ENCODE measurements around the gene SHLD3.
"Not testable (repeated sequence)": the region's sequence is repeated elsewhere in the genome, so short reads cannot be mapped to it uniquely, and the experiment has no call there.

Gene SHLD3

GRCh38 chr5:65624571-65625555 is at the start of gene SHLD3, which contains the start of gene TRAPPC13:
Gene SHLD3 (plus strand): TSS chr5:65625027. CDS start chr5:65629588, 4,561 bp downstream.
Gene TRAPPC13 (plus strand): TSS chr5:65625027. CDS start chr5:65625061, 34 bp downstream.
- peak; percentile 86 for DNase-seq

- no peak for DNase-seq
Observed at GRCh38 chr5:65577141-65577540, 47.7 kb upstream of the SHLD3 start.

DNA sequence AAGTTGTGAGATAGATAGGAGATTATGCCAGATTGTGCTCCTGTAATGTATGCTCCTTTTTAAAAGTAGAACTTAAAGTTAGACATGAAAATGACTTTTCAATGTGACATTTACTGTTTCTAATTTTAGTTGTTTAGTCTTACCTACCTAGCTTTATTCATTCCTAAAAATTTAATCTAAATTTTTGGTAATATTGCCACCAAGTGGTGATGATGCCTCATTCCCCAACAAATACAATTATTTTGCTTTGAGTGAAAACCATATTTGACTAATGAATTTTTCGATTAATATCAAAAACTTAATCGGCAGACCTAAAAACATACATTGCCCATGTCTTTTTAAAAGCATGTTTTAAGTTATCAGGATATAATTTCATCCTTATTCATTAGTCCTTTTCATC is 36.1 kb upstream of the SHLD3 start:
- no peak for DNase-seq

GRCh38 chr5:65601761-65602160 is 23.1 kb upstream of the SHLD3 start:
- DNase-seq: not testable (repeated sequence)

GRCh38 chr5:65611524-65611923 is 13.3 kb upstream of the SHLD3 start:
- peak; percentile 77 for DNase-seq

DNA sequence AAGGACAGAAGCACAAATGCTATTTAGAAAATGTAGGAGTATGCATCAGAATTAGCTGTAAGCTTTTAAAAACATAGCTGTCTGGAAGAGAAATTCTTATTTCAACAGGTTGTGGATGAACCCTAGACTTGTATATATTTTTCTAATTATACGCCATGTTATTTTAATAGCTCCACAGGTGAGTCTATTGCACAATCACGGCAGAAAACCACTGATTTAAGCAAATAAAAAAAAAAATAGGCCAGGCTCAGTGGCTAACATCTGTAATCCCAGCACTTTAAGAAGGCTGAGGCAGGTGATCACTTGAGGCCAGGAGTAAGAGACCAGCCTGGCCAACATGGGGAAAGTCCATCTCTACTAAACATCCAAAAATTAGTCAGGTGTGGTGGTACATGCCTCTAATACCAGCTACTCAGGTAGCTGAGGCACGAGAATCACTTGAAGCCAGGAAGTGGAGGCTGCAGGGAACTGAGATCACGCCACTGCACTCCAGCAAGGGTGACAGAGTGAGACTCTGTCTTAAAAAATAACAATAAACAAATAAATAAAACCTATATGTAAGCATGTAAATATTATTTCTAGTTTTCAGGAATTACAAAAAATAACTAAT is 12.4 kb upstream of the SHLD3 start:
- DNase-seq: no peak

DNA sequence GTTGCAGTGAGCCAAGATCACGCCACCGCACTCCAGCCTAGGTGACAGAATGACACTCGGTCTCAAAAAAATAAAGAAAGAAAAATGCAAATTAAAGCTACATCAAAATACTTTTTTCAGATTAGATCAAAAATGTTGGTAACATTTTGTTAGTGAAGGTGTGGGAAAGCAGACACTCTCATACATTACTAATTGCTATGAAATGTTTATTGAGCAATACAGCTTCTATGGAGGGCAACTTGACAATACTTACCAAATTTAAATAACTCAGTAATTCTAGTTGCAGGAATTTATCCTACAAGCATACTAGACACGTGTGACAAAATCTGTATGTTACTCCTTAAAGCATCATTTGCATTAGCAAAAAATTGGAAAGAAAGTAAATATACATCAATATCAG is 4.8 kb upstream of the SHLD3 start:
- no peak for DNase-seq

GRCh38 chr5:65621961-65622360 is 2.9 kb upstream of the SHLD3 start:
- not testable (repeated sequence) for DNase-seq

DNA sequence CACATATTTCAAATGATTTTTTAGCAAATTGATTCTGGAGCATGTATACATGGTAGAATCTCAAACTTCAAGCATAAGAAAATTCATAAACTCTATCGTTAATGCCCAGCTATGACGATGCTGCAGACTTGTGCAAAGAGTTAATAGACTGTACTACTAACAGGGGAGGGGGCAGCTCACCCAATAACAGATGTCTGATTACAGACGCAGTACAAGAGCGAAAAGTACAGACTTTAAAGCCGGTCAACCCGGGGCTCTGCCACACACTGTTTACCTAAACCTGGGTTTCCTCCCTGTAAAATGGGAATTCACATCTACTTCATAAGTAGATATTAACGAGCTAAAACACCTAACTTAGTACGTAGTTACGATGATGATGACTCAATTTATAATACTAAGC is 1.3 kb upstream of the SHLD3 start:
- no peak for DNase-seq

- peak; percentile 78 for DNase-seq
Observed at GRCh38 chr5:65624025-65624570, 729 bp upstream of the SHLD3 start, which contains the start of gene TRIM23. Gene TRIM23 (minus strand): TSS chr5:65624333. CDS start chr5:65624274, 59 bp downstream.

DNA sequence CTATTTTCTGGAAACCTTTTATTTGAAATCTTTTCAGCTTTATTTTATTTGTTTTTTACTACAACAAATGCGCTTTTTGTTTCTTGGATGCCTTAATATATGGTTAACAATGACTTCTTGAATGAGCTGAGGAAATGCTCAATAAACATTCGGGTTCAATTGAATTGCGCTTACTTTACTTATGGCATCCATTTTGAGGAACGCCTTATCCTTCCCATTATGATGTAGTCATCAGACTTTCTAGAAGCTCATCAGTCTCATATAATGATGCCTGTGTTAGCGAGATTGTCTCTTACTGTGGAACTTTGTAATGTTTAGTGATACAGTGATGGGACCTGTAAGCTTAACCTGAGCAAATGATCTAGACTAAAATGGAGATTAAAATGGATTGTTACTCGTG is 916 bp downstream of the SHLD3 start:
- no peak for DNase-seq

DNA sequence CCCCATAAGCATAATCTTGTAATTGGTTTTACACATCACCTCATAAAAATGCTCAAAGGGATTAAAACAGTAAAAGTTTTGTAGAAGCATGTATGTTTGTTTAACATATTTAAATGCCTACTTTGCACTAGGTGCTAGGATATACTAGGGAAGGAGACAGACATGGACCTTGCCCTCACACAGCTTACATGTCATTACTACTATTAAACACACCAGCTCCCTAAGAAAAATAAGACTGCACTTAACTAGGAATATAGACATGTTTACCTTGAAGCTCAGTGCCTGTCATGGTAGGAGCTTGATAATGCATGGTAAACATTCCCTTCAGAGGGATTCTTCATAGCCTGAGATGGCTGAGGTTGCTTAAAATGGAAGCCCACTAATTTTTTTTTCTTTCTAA is 6.2 kb downstream of the SHLD3 start:
- DNase-seq: no peak

GRCh38 chr5:65640240-65640639 is 15.4 kb downstream of the SHLD3 start:
- DNase-seq: no peak

DNA sequence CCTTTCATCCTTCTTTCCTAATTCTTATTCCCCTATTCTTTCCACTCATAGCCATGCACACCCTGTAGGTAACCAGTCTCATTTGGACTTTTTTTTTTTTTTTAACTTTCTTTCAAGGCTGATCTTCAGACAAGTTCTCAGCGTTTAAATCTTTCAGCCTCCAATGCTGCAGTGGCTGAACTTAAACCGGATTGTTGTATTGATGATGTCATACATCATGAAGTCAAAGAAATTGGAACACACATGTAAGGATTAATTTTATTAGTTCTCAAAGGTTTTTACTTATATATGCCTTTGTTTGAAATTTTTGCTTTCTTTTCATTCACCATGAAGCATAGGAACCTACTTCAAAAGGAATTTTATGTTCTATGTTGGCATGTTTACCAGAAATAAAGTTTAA is 22.1 kb downstream of the SHLD3 start:
- no peak for DNase-seq

DNA sequence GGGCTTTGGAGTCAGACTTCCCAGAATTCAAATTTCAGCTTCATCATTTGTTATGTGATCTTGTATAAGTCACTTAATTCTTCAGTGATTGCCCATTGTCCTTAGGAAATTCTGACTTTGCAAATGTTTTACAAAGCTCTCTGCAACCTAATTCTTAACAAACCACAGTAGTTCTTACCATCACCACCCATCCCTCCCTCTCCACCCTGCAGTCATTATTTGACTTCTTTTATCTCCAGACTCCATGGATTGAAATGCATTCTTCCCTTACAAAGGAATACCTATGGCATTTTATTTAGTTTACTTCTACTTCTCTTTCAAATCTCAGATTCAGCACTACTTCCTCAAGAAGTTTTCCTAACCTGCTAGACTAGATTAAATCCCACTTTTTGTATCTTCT is 23.1 kb downstream of the SHLD3 start:
- no peak for DNase-seq

- DNase-seq: no peak
Observed at GRCh38 chr5:65651144-65651543, 26.3 kb downstream of the SHLD3 start.

GRCh38 chr5:65654713-65655112 is 29.9 kb downstream of the SHLD3 start:
- no peak for DNase-seq

- DNase-seq: no peak
Observed at GRCh38 chr5:65663804-65664521, 39.1 kb downstream of the SHLD3 start.

- no peak for DNase-seq
Observed at GRCh38 chr5:65668696-65669095, 43.9 kb downstream of the SHLD3 start.

- DNase-seq: no peak
Observed at GRCh38 chr5:65672796-65673195, 48.0 kb downstream of the SHLD3 start.

- no peak for DNase-seq
Observed at GRCh38 chr5:65674749-65675148, 49.9 kb downstream of the SHLD3 start.

DNA sequence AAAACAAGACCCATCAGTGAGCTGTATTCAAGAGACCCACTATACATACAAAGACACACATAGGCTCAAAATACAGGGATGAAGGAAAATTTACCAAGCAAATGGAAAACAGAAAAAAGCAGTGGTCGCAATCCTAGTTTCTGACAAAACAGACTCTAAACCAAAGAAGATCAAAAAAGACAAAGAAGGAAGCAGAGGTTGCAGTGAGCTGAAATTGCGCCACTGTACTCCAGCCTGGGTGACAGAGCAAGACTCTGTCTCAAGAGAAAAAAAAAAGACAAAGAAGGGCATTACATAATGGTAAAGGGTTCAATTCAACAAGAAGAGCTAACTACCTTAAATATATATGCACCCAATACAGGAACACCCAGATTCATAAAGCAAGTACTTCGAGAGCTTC is 51.2 kb downstream of the SHLD3 start:
- DNase-seq: not testable (repeated sequence)
